ENCODE data around the gene PER2. TPM values are rescaled to one million over a fixed set of nuclear protein-coding genes. Genes with fewer than 3 reads are reported as not detected.

PER2 gene
- total and polyA plus RNA-seq, 9 of the 15 experiments (the other 6 are each of a cell fraction or from before 2014, with no cell fraction given) = 1.1 to 10.3 (median 2.9) TPM

DNA sequence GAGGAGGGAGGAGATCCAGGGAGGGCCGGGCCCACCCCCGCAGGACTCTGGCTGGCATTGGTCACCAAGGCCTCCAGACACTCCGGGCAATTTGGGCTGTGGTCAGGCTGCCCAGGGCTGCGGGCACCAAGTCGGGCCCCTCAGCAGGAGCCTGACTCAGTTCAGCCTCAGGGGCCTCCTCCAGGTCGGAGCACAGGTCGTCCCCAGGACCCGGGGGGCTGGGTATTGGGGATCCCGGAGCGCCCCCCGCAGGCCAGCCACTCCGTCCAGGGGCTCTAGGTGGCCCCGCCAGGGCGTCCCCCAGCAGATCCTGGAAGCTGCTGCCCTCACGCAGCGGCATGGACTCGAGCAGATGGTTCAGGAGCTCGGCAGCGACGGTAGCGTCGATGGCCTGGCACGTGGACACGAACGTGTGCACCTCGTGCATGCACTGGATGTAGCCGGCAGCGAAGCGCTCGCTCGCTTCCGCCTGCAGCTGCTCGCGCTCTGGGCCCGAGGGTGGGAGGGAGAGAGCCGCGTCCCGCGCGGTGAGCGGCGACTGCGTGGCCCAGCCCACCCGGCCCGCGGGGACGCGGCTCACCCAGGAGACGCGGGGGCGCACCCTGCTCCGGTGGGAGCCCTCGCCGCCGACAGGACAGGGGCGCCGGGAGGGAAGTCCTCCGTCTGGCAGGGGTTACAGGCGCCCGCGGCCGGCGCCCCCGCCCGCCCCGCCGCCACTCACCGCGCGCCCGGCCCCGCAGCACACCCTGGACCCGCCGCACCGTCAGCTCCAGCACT is 49.5 kb downstream of the PER2 start (continued):
- TF ChIP-seq ARHGAP35 (IDR thresholded peaks at IDR 0.05; ENCODE audit: partially characterized antibody) (no peak), ETV6 (IDR thresholded peaks at IDR 0.05; ENCODE audit: borderline replicate concordance in 1 of 2, low read depth in 2 of 2, low read length in 1 of 2) (no peak), ETV6 (CRISPR knock-in tag; IDR thresholded peaks at IDR 0.05; ENCODE audit: borderline replicate concordance) (peak; percentile 97; the same call in 1 of the 2 replicates), NCOA6 (IDR thresholded peaks at IDR 0.05) (no peak), ZNF76 (CRISPR knock-in tag; IDR thresholded peaks at IDR 0.05; ENCODE audit: borderline replicate concordance) (peak; percentile 57; the same call in 1 of the 2 replicates), XRCC5 (IDR thresholded peaks at IDR 0.05; ENCODE audit: low read depth, low read length) (no peak), FOS (IDR thresholded peaks at IDR 0.05; ENCODE audit: extremely low read depth, insufficient read length) (no peak), RNF2 (IDR thresholded peaks at IDR 0.05) (peak; percentile 95), ELF1 (tag; IDR thresholded peaks at IDR 0.05) (peak; percentile 32; the same call in 1 of the 2 replicates), TBL1XR1 (IDR thresholded peaks at IDR 0.05; ENCODE audit: low read length in 2 of 2) (no peak), CREM (IDR thresholded peaks at IDR 0.05; ENCODE audit: low read depth) (0 out of 2 replicates have a peak, but pooled peaks have one; percentile 46), DNMT1 (IDR thresholded peaks at IDR 0.05) (no peak), NR4A1 (CRISPR knock-in tag; IDR thresholded peaks at IDR 0.05) (peak; percentile 39; the same call in 1 of the 2 replicates), NR4A1 (tag; IDR thresholded peaks at IDR 0.05) (peak; percentile 69; the same call in 1 of the 2 replicates), MTA2 (IDR thresholded peaks at IDR 0.05; ENCODE audit: low read depth) (no peak), ZNF212 (CRISPR knock-in tag; IDR thresholded peaks at IDR 0.05) (no peak)
- TF ChIP-seq, protein P1, sequence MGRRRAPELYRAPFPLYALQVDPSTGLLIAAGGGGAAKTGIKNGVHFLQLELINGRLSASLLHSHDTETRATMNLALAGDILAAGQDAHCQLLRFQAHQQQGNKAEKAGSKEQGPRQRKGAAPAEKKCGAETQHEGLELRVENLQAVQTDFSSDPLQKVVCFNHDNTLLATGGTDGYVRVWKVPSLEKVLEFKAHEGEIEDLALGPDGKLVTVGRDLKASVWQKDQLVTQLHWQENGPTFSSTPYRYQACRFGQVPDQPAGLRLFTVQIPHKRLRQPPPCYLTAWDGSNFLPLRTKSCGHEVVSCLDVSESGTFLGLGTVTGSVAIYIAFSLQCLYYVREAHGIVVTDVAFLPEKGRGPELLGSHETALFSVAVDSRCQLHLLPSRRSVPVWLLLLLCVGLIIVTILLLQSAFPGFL (CRISPR knock-in tag; IDR thresholded peaks at IDR 0.05) = no peak

All from K562 (cell line).